Ishikawa (cell line): Measurements from ENCODE around the gene GRM5.

Experiments used
- CEBPB ChIP-seq: IDR thresholded peaks from 2 replicates; pipeline ENCODE4 v1.6.1; 2012
- CREB1 ChIP-seq: IDR thresholded peaks from 2 replicates; pipeline ENCODE4 v1.6.1; 2012; ENCODE audit warnings: low read depth
- EGR1 ChIP-seq: IDR thresholded peaks from 2 replicates; pipeline ENCODE4 v1.6.1; 2012
- EP300 ChIP-seq: IDR thresholded peaks from 2 replicates; pipeline ENCODE4 v1.6.1; 2012; ENCODE audit warnings: borderline replicate concordance
- FOXM1 ChIP-seq: IDR thresholded peaks from 2 replicates; pipeline ENCODE4 v1.6.1; 2012; ENCODE audit warnings: low read depth, borderline replicate concordance
- NFIC ChIP-seq: IDR thresholded peaks from 2 replicates; pipeline ENCODE4 v1.6.1; 2012
- RAD21 ChIP-seq: IDR thresholded peaks from 2 replicates; pipeline ENCODE4 v1.6.1; 2012; ENCODE audit warnings: low read depth
- TAF1 ChIP-seq: IDR thresholded peaks from 2 replicates; pipeline ENCODE4 v1.6.1; 2012; ENCODE audit warnings: low read depth, mild to moderate bottlenecking
- TCF12 ChIP-seq: IDR thresholded peaks from 2 replicates; pipeline ENCODE4 v1.6.1; 2012; ENCODE audit warnings: low read depth
- TEAD4 ChIP-seq: IDR thresholded peaks from 2 replicates; pipeline ENCODE4 v1.6.1; 2012
- YY1 ChIP-seq: IDR thresholded peaks from 2 replicates; pipeline ENCODE4 v1.6.1; 2012; ENCODE audit warnings: low read depth
- TF ChIP-seq, protein P1 (sequence below): IDR thresholded peaks from 2 replicates; pipeline ENCODE4 v1.6.1; 2012; ENCODE audit warnings: low read depth, mild to moderate bottlenecking
- TF ChIP-seq, protein P2 (sequence below): IDR thresholded peaks from 2 replicates; pipeline ENCODE4 v1.6.1; 2012
- TF ChIP-seq, protein P3 (sequence below): IDR thresholded peaks from 2 replicates; pipeline ENCODE4 v1.6.1; 2012

DNA sequence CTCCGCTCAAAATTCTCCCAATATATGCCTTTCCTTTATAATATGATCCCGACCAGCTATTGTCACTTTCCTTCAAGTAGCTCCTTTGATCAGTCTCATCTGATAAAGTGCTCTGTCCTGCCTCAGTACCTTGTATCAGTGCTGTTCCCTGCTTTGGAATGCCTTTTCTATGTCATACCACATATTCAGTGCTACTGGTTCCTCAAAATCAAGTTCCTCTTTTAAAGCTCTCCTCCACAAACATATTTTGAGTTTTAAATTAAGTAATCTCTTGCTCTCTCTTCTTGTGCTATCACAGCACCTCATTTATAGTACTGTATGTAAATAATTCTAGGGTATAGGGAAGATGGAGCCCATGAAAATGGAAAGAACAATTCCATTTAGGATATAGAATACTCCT lies 591.1 kb downstream of the GRM5 start:
- no peak for TF ChIP-seq FOXM1
- TF ChIP-seq, protein P1, sequence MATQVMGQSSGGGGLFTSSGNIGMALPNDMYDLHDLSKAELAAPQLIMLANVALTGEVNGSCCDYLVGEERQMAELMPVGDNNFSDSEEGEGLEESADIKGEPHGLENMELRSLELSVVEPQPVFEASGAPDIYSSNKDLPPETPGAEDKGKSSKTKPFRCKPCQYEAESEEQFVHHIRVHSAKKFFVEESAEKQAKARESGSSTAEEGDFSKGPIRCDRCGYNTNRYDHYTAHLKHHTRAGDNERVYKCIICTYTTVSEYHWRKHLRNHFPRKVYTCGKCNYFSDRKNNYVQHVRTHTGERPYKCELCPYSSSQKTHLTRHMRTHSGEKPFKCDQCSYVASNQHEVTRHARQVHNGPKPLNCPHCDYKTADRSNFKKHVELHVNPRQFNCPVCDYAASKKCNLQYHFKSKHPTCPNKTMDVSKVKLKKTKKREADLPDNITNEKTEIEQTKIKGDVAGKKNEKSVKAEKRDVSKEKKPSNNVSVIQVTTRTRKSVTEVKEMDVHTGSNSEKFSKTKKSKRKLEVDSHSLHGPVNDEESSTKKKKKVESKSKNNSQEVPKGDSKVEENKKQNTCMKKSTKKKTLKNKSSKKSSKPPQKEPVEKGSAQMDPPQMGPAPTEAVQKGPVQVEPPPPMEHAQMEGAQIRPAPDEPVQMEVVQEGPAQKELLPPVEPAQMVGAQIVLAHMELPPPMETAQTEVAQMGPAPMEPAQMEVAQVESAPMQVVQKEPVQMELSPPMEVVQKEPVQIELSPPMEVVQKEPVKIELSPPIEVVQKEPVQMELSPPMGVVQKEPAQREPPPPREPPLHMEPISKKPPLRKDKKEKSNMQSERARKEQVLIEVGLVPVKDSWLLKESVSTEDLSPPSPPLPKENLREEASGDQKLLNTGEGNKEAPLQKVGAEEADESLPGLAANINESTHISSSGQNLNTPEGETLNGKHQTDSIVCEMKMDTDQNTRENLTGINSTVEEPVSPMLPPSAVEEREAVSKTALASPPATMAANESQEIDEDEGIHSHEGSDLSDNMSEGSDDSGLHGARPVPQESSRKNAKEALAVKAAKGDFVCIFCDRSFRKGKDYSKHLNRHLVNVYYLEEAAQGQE, result no peak
- TF ChIP-seq, protein P2, sequence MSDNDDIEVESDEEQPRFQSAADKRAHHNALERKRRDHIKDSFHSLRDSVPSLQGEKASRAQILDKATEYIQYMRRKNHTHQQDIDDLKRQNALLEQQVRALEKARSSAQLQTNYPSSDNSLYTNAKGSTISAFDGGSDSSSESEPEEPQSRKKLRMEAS, result no peak
- no peak for TF ChIP-seq YY1
- TF ChIP-seq, protein P3, sequence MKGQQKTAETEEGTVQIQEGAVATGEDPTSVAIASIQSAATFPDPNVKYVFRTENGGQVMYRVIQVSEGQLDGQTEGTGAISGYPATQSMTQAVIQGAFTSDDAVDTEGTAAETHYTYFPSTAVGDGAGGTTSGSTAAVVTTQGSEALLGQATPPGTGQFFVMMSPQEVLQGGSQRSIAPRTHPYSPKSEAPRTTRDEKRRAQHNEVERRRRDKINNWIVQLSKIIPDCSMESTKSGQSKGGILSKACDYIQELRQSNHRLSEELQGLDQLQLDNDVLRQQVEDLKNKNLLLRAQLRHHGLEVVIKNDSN, result no peak
- TF ChIP-seq TEAD4, result no peak
- TF ChIP-seq RAD21, result no peak
- TF ChIP-seq TAF1, result no peak
- no peak for TF ChIP-seq CEBPB
- TF ChIP-seq EP300, result no peak
- TF ChIP-seq NFIC, result no peak
- TF ChIP-seq EGR1, result no peak
- no peak for TF ChIP-seq CREB1
- no peak for TF ChIP-seq TCF12
